GM21529 (cell line): ENCODE measurements around the gene DPY19L3.
"Not testable (repeated sequence)": the region's sequence is repeated elsewhere in the genome, so short reads cannot be mapped to it uniquely, and the experiment has no call there.

Experiments used
- ATAC-seq: cut with Tn5 transposase; IDR thresholded peaks from one replicate; pipeline ENCODE4 v1.9.1; 2021; ENCODE audit not compliant: unreplicated experiment

DPY19L3 gene

DNA sequence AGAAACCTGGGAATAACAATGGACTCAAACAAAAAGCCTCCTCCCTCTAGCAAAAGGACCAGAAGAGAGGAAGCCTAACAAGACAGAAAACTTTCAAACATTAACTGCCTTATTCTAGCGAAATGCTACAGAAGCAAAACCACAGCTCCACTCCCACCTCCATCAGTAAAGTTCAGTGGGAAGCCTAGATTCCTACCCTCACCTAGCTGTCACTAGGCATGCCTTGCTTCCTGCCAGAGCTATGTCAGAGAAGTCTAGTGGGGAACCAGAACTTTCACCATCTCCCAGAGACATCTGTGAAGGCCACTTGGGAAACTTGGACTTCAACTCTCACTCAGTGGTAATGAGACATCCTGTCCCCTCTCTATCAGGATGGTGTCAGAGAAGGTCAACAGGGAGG lies 37.1 kb downstream of the DPY19L3 start:
- no peak for ATAC-seq

DNA sequence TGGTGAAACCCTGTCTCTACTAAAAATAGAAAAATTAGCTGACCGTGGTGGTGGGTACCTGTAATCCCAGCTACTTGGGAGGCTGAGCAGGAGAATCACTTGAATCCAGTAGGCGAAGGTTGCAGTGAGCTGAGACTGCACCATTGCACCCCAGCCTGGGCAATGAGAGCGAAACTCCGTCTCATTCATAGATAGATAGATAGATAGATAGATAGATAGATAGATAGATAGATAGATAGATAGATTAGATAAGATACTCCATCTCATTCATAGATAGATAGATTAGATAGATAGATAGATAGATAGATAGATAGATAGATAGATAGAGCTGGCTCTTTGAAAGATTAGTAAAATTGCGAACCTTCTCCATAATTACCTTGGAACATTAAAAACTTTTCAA lies 42.0 kb downstream of the DPY19L3 start:
- ATAC-seq, result not testable (repeated sequence)

DNA sequence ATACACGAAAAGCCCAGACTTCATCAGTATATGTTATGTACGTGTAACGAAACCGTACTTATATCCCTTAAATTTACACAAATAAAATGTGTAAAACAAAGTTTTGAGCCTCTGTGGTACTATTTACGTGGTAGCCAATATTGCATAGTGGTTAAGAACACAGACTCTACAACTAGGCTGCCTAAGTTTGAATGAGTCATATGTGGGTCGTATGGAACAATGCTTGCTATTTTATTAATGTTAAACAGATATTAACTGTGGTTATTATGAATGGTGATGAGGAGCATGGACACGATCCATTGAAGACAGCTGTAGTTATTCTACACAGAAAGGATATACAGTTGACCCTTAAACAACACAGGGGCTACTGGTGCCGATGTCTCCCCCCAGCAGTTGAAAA lies 42.5 kb downstream of the DPY19L3 start:
- no peak for ATAC-seq

DNA sequence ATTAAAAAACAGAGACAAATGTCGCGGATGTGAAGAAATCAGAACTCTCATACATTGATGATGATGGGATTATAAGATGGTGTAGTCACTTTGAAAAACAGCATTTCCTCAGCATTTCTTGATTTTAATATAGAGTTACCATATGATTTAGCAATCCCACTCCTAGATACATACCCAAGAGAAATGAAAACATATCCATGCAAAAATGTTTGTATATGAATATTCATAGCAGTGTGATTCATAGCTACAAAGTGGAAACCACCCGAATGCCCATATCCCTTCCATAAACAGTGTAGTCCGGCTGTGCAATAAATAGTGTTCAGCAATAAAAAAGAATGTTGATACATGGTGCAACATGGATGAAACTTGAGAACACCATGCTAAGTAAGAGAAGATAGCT lies 44.6 kb downstream of the DPY19L3 start:
- no peak for ATAC-seq

DNA sequence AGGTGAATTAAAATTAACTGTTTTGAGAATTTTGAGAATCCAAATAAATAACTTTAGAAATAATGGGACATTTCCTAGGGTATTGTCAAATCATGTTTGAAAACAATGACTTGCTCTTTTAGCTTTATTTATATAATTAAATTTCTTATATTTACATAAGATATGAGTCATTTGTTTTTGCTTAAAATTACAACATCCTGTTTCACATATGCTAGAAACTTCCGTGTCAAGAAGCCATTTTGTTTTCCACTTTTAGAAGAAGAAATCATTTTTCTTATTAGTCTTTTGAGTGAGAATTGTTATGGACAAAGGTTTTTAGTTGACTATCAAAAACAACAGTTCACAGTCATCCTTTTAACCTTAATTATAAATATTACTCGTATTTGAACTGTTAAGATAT lies 48.2 kb downstream of the DPY19L3 start:
- no peak for ATAC-seq

DNA sequence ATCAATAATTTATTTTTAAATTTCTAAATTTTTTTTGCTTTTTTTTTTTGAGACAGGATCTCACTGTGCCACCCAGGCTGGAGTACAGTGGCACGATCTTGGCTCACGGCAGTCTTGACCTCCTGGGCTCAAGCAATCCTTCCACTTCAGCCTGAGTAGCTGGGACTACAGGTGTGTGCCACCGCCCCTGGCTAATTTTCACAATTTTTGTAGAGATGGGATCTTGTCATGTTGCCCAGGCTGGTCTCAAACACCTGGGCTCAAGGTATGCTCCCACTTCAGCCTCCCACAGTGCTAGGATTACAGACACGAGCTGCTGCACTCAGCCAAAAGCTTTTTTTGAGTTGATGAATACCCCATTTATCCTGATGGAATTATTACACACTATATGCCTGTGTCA lies 50.8 kb downstream of the DPY19L3 start:
- no peak for ATAC-seq

DNA sequence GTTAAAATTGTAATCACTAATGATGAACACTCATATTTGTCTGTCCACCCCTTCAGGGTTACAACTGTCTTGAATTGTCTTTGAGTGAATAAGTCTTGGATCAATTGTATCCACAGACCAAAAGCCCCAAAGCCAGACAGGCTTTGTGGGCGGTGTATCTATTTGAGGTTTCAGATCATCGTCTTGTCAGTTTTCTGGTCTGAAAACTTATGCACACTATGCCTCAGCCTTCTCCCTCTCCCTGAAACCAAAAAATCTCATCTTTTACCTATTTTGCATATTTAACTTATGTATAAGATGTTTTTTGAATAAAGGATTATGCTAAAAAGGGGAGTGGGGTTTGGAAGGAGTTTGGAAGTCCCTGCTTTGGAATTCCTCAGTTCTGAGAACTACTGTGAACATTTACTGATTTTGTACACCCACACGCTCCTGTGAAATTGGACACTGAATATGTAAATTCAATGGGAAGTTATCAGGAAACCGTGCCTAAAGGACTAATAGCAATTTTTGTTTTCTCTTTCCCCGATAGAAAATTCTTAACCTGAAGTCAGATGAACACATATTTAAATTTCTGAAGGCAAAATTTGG lies 52.1 kb downstream of the DPY19L3 start:
- no peak for ATAC-seq

DNA sequence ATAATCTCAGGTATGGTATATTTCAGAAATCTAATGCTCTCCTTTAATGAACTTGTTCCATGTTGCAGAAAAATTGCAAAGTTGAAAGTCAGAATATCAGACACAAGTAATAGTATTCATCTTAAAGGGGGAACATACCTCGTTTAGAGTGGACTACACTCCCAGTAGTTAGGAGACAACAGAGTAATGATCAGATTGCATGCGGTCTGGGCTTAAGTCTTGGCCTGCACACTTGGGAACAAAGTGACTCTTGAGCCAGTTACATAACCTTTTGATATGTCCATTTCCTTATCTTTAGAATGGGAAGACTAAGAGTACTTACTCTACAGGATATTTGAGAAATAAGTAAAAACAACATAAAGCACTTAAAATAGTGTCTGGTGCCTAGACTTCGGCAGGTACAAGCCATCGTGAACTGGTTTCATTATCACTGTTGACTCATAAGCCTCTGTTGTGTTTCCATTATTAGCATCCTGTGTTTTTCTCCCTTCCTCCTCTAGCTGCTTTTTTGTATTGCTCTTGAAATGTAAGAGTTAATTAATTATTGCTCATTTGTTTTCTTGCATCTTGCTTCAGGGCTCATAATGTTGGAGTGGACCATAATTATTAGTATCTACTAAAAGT lies 53.0 kb downstream of the DPY19L3 start:
- peak; percentile 81 for ATAC-seq

DNA sequence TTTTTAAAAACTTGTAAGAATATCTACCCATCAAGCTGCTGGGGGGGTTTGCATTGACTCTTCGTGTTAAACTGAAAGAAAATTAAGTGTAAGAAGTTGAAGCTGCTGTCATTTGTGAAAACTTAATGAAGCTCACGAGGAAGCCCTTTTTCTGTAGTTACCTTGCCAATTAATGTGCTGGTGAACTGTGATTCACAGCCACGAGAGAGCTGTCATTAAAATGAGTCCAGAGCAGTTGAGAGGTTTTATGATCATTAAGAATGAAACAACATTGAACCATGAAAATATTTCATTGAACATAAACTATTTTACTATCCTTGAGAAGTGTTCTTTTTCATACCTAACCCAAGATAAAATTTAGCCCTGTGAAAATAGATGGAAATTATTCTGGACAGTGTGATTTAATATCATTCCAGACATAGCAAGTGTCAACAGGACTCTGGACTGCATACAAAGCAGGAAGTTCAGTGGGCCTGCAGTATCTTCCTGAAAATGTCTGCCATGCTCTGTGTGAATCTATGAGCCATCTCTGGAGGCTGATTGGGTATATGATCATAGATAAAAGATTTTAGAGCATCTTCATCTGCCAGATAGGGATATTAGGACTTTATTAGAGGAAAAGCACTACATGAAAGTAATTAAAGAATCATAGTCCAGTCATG lies 53.8 kb downstream of the DPY19L3 start:
- no peak for ATAC-seq

DNA sequence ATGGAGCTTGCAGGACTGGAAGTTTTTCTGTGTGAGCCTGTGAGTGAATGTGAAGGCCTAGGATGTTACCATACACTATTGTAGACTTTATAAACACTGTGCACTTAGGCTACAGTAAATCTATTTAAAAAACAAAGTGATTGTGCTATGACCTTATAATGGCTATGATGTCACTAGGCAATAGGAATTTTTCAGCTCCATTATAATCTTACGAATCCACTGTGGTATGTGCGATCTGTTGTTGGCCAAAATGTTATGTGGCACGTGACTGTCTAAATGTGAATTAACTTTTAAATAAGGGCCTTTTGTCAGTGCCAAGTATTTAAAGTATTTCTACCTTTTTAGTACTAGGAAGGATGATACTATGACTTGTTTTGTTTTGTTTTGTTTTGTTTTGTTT lies 54.9 kb downstream of the DPY19L3 start:
- no peak for ATAC-seq

DNA sequence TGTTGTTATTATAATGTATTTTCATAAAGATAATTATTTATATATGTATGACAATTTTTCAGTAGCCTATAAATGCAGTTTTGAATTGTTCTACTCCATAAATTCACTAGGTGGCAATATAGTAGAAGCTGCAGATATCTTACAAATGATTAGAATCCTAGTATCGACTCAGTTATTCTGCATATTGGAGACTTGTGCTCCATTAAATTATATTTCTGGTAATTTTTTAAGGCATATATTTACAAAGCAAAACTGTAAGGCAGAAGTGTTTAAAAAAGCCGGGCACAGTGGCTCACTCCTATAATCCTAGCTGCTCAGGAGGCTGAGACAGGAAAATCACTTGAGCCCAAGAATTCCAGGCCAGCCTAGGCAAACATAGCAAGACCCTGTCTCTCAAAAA lies 58.7 kb downstream of the DPY19L3 start:
- no peak for ATAC-seq

DNA sequence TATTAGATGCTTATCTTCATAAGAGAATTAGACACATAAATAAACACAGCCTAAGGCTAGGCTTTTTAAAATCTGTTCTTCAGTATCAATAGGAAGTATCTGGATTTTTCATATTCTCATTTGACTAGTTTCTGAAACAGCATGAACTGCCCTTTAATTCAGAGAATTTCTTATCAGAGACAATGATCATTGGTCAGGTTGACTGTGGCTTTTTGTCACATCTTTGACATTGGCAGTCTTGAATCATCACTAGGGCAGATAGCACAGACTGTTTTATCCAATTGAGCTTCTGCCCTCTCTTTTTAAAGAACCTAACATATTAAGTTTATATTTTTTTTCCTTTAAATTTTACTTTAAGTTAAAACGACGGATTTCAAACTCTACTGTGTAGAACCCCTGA lies 59.6 kb downstream of the DPY19L3 start:
- ATAC-seq, result no peak

DNA sequence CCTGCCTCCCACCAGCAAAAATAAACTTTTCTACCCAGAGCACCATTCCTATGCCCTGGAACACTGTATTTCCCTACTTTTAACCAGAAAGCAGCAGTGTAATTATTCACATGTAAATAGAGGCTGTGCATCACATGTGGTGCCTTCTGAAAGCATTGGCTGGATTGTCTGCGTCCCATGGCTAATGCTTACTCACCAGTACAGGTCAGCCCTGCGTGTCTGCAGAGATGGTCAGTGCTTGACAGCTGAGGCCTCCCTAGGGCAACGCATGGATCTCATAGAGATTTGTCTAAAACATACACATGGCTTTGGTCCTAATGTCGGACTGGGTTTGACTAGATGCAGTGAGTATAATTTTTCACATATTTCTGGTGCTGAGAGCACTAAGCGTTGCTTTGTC lies 64.2 kb downstream of the DPY19L3 start:
- no peak for ATAC-seq

DNA sequence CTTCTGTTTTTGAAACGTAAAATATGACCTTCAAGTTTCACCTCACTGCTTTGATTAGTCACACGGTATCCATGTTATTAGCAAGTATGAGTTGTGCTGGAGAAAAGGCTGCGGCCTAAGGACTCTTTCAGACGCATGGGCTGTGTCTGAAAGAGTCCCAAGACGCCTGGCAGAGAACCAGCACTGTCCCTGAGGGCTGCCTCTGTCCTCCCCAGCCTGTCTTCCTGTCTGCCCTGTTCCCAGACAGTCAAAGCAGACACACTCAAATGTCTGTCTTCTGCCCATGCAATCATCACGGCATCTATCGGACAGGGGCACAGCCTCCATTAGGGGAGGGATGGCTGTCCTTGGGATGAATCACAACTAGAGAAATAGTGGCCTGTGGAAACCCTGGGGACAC lies 65.5 kb downstream of the DPY19L3 start:
- no peak for ATAC-seq

DNA sequence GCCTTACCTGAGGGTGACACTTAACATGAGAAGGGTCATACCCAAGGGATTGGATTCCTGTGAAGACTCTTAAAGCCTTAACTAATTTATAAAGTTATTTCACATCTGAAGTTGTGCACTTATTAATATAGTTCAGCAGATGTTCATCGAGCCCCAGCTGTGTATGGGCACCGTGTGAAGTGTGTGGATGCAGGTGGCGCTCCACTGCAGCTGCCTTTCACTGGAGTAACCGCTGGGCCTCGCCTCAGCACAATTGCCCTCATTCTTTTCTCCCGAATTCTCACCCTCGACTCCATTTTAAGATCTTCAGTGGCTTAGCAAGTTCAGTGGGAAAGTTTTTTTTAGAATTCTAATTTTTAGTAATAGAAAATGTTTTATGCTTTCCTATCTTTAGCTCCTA lies 66.2 kb downstream of the DPY19L3 start:
- no peak for ATAC-seq

DNA sequence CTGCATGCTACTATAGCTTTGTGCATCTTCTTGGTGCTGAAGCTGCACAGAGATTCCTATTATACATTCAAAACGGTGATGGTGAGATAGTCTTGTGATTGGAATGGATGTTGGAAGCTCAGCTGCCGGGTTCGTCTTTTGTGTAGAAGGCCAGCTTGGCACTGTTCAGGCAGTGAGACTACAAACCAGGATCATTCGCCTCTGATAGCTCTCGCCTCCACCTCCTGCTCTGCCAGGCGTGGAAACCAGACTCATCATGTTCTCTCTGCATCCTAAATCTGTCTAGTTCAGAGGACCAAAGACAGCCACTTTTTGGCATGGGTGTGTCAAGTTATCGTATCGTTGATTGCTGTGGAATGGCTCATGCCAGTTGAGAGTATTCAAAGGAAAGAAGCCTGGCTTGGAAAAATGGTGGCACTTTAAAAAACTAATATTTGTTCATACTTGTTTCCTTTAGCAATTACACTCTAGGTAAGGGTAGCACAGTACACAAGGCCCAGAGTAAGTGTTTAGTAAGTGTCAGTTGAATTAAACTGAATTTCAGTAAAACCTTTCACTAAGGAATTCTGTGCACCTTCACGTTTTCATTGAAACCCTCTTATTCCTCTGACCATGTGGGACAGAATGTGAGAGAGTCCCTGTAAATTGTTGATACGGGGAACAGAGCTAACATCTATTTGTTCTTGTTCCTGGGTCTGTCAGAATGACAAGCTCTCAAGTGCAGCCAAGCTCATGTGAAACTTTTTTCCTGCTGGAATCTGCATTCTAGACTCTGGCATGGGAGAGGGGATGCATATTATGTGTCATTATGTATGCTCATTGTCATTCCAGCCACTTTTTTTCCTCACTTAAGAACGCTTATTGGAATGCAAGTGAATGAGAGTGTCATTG lies 69.8 kb downstream of the DPY19L3 start:
- ATAC-seq, result no peak

DNA sequence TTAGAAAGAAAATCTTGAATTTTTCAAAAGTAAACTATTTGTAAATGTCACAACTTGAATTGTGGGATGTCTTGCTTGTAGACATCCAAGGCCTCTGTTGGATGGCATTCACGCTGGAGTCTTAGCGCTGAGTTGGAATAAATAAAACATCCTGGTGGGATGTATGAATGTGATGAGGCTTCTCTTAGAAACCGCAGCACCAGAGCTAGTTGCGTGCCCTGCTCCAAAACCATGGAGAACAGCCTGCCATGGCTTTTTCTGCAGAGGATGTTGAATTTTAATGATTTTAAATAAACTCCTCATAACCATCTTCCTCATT lies 70.4 kb downstream of the DPY19L3 start:
- ATAC-seq, result no peak

DNA sequence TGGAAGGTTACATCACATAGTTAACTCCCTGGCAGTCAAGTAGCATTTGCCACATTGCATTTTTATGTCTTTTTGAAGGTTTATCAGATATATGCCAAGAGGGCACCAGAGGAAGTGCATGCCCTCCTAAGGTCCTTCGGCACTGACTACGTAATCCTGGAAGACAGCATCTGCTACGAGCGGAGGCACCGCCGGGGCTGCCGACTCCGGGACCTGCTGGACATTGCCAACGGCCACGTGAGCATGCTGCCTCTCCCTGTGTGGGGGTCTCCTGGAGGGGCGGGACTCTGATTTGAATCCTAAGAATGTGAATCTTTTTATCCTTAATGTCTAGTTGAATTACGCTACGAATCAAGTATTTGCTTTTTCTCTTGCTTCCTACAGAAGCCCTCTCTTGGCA lies 74.8 kb downstream of the DPY19L3 start:
- no peak for ATAC-seq

DNA sequence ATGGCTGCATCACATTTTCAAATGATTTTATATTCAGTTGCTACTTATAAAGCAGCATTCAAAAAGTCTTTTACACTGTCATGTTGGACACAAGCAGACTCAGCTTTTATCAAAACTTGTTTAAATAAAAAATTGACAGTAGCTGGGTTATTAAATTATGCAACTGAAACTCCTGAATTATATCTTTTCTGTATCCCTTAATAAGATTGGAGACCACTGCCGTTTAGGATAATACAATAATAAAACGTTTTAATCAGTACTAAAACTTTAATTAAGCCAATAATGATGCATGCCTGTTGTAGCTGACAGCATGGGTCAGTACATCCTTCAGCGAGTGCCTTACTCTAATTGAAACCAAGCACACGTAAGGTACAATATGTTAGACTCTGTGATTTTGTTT lies 78.0 kb downstream of the DPY19L3 start:
- ATAC-seq, result no peak

DNA sequence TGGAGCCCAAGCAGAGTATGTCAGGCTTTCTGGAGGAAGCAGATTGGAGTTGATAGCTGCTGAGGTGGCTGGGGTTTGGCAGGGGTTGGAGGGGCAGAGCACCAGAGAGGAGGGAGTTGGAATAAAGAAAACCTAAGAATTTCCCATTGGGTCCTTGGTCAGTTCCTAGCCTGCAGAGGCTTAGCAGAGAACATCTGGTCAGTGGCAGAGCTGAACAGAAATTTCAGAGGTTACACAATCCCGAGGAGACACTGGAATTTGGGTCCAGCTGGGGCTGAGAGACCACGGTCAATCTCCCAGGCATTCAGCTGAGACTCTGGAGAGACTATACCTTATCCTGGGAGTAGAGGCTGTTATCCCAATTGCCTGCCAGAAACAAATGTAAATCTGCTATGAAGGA lies 84.4 kb downstream of the DPY19L3 start:
- ATAC-seq, result no peak

DNA sequence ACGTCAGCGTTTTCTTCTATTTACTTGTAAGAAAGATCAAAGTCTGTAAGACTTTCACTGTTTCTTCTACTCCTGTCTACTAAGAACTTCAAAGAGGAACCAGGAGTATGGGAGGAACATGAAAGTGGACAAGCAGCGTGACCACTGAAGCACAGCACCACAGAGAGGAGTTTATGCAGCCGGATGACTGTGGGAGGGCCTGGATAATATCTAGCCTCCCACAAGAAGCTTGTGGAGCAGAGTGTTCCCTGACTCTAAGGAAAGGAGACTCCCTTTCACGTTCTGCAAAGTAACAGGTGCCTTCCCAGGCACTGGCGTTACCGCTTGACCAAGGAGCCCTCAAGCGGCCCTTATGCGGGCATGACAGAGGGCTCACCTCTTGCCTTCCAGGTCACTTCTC lies 91.8 kb downstream of the DPY19L3 start:
- ATAC-seq, result no peak

DNA sequence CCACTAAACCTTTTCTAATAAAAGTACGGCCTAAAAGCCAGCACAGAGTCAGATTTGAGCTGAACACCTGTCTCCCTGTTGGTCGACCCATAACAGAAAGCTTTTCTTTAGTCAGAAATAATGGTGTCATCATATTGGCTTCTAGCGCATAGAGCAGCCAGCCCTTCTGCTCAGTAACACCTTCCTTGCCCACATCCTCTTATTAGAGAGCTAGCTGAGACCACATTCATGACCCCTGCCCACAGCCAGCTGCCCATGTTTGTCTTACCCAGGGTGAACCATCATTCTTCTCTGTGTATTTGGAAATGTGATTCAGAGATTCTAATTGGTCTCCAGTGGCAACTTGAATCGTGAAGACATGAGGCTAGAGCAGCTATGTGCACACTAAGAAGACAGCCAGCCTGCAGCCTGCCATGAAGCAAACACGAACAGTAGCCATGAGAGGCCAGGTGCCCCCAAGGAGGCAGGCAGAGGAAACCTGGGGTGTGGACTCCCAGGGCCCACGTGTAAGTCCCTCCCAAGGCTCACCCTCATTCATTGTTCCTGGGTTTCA lies 93.2 kb downstream of the DPY19L3 start:
- ATAC-seq, result no peak
